K562 (cell line): ENCODE results near the gene LUC7L. TPM values are rescaled to one million over a fixed set of nuclear protein-coding genes. Genes with fewer than 3 reads are reported as not detected.

Experiments
- ATF1 ChIP-seq, 2 experiments: fragments of 450-650 bp in 1 of 2; IDR thresholded peaks; 2 replicates each; pipeline ENCODE4 v1.6.1; 2016; ENCODE audit warnings: missing compliant biosample characterization in 1 of 2, missing genetic modification characterization in 1 of 2
- BRD4 ChIP-seq: fragments of 200-600 bp; sonication (generic); IDR thresholded peaks from 2 replicates; pipeline ENCODE4 v1.6.1; 2017; ENCODE audit warnings: inconsistent platforms
- ELF1 ChIP-seq: fragments of 200-800 bp; sonication (Bioruptor generic); IDR thresholded peaks from 2 replicates; pipeline ENCODE4 v1.6.1; 2016; ENCODE audit warnings: missing genetic modification characterization, missing compliant biosample characterization
- GABPA ChIP-seq: fragments of 200-800 bp; sonication (Bioruptor generic); conservative IDR thresholded peaks from 2 replicates; pipeline ENCODE4 v1.6.1; 2016; ENCODE audit warnings: low read depth, missing genetic modification characterization, missing compliant biosample characterization
- GTF2A2 ChIP-seq: IDR thresholded peaks from 2 replicates; pipeline ENCODE4 v1.6.1; 2016; ENCODE audit warnings: mild to moderate bottlenecking, missing genetic modification characterization, missing compliant biosample characterization
- IRF9 ChIP-seq: fragments of 450-650 bp; IDR thresholded peaks from 2 replicates; pipeline ENCODE4 v1.6.1; 2016; ENCODE audit warnings: missing biosample characterization, missing genetic modification characterization
- KDM4B ChIP-seq, 2 experiments: fragments of 450-650 bp in 1 of 2; sonication (generic) in 1 of 2; IDR thresholded peaks; 2 replicates each; pipeline ENCODE4 v1.6.1; 2016 to 2017; ENCODE audit warnings: borderline replicate concordance in 2 of 2, antibody characterized with exemption in 1 of 2, low read depth in 1 of 2, mild to moderate bottlenecking in 1 of 2
- MED1 ChIP-seq: sonication (generic); formaldehyde crosslinking; IDR thresholded peaks from 2 replicates; pipeline ENCODE4 v1.8.1; 2023; ENCODE audit warnings: missing genetic modification reagents, borderline replicate concordance
- MITF ChIP-seq: IDR thresholded peaks from 2 replicates; pipeline ENCODE4 v1.6.1; 2014; ENCODE audit warnings: antibody characterized with exemption
- NFYB ChIP-seq: IDR thresholded peaks from 2 replicates; pipeline ENCODE4 v1.6.1; 2011; ENCODE audit warnings: mild to moderate bottlenecking, moderate library complexity; ENCODE audit not compliant: insufficient read length; ENCODE audit errors: extremely low read depth
- PHB ChIP-seq: fragments of 250-450 bp; sonication (Bioruptor Pico); IDR thresholded peaks from 2 replicates; pipeline ENCODE4 v1.5.0; 2021
- POLR2AphosphoS2 ChIP-seq: IDR thresholded peaks from 2 replicates; pipeline ENCODE4 v1.6.1; 2012; ENCODE audit warnings: low read length, improper control_type of control experiment
- POLR2G ChIP-seq: fragments of 200-400 bp; formaldehyde crosslinking; IDR thresholded peaks from 2 replicates; pipeline ENCODE4 v1.6.1; 2017; ENCODE audit warnings: low read depth, mild to moderate bottlenecking, antibody characterized with exemption, low read length, moderate library complexity
- RBM17 ChIP-seq: fragments of 200-400 bp; formaldehyde crosslinking; IDR thresholded peaks from 2 replicates; pipeline ENCODE4 v1.6.1; 2017; ENCODE audit warnings: low read depth, mild to moderate bottlenecking, low read length, borderline replicate concordance
- RFX1 ChIP-seq: fragments of 450-650 bp; IDR thresholded peaks from 2 replicates; pipeline ENCODE4 v1.6.1; 2016; ENCODE audit warnings: mild to moderate bottlenecking, moderate library complexity
- SIRT6 ChIP-seq: IDR thresholded peaks from one replicate; pipeline ENCODE4 v1.6.1; 2012; ENCODE audit warnings: low read depth, mild to moderate bottlenecking, control low read depth, inconsistent platforms, low read length, moderate library complexity
- SRSF3 ChIP-seq: fragments of 200-400 bp; formaldehyde crosslinking; IDR thresholded peaks from 2 replicates; pipeline ENCODE4 v1.6.1; 2016; ENCODE audit warnings: mild to moderate bottlenecking, low read length, moderate library complexity; ENCODE audit not compliant: insufficient read depth
- USF2 ChIP-seq: sonication (generic); formaldehyde crosslinking; IDR thresholded peaks from 2 replicates; pipeline ENCODE4 v1.5.0; 2020; ENCODE audit warnings: missing genetic modification reagents
- ZBTB5 ChIP-seq: fragments of 450-650 bp; IDR thresholded peaks from 2 replicates; pipeline ENCODE4 v1.6.1; 2017; ENCODE audit warnings: antibody characterized with exemption
- ZFX ChIP-seq: sonication (generic); formaldehyde crosslinking; IDR thresholded peaks from 2 replicates; pipeline ENCODE4 v1.8.0; 2022; ENCODE audit warnings: mild to moderate bottlenecking, missing genetic modification reagents, moderate library complexity
- ZKSCAN8 ChIP-seq: fragments of 200-800 bp; sonication (Bioruptor generic); IDR thresholded peaks from 2 replicates; pipeline ENCODE4 v1.6.1; 2016; ENCODE audit warnings: missing genetic modification characterization, missing compliant biosample characterization
- ZNF12 ChIP-seq: sonication (generic); formaldehyde crosslinking; IDR thresholded peaks from 2 replicates; pipeline ENCODE4 v1.4.0; 2020; ENCODE audit warnings: mild to moderate bottlenecking, missing genetic modification reagents
- ZNF143 ChIP-seq: sonication (generic); formaldehyde crosslinking; IDR thresholded peaks from 2 replicates; pipeline ENCODE4 v1.9.0; 2022; ENCODE audit warnings: mild to moderate bottlenecking, missing genetic modification reagents
- ZNF146 ChIP-seq: IDR thresholded peaks from one replicate; pipeline ENCODE4 v1.6.1; 2018; ENCODE audit warnings: missing compliant biosample characterization; ENCODE audit not compliant: unreplicated experiment
- ZNF41 ChIP-seq: fragments of 250-450 bp; sonication (Bioruptor Pico); conservative IDR thresholded peaks from 2 replicates; pipeline ENCODE4 v1.4.0; 2020; ENCODE audit warnings: mild to moderate bottlenecking
- ZNF57 ChIP-seq: fragments of 450-650 bp; formaldehyde crosslinking; IDR thresholded peaks from 2 replicates; pipeline ENCODE4 v1.4.0; 2020; ENCODE audit warnings: mild to moderate bottlenecking, moderate library complexity
- polyA plus RNA-seq, 8 experiments: library from polyadenylated mRNA; depleted of rRNA in 4 of 8; stranded (reverse) in 5 of 8; unstranded in 3 of 8; fragments of >200 nt; fragmentation: Nextera tagmentation in 2 of 8; fragmentation: Illumina TruSeq in 1 of 8; extraction: Ambion mirVana in 2 of 8; extraction: Trizol in 1 of 8; gene quantifications; 2 replicates each; pipeline versions ENCODE4 v1.2.1 to v1.2.3, GENCODE V29; 2011 to 2014; ENCODE audit warnings: inconsistent platforms in 1 of 8, missing spikeins in 1 of 8
- total RNA-seq, 7 experiments: library from RNA; depleted of rRNA in 6 of 7; stranded (reverse); fragments of >200 nt in 6 of 7; fragmentation: Illumina TruSeq in 2 of 7; extraction: Trizol in 2 of 7; gene quantifications; 2 replicates each; pipeline versions ENCODE4 v1.2.1 to v1.2.3, GENCODE V29; 2011 to 2021; ENCODE audit warnings: low replicate concordance in 1 of 7

Gene LUC7L
- total and polyA plus RNA-seq, 9 of the 15 experiments (the other 6 are each of a cell fraction or from before 2014, with no cell fraction given): 1.7 to 93.3 (median 59.5) TPM

GRCh38 chr16:181565-182021 is 47.7 kb downstream of the LUC7L start (continued):
- no peak for TF ChIP-seq ZKSCAN8 (CRISPR knock-in tag)
- TF ChIP-seq SIRT6: no peak
- TF ChIP-seq ATF1 (CRISPR knock-in tag; IDR thresholded peaks at IDR 0.05): no peak
- peak; percentile 50; the same call in 1 of the 2 replicates for TF ChIP-seq ATF1 (tag; IDR thresholded peaks at IDR 0.05)
- no peak for TF ChIP-seq GABPA (tag)
- no peak for TF ChIP-seq RFX1
- no peak for TF ChIP-seq NFYB
- TF ChIP-seq ZFX (CRISPR knock-in tag): no peak; the same call in 1 of the 2 replicates
- no peak for TF ChIP-seq PHB
- no peak for TF ChIP-seq ZNF143 (CRISPR knock-in tag)
- TF ChIP-seq ZNF12 (CRISPR knock-in tag): no peak
- TF ChIP-seq MITF: no peak
- TF ChIP-seq ZBTB5: no peak
- TF ChIP-seq SRSF3: no peak
- no peak for TF ChIP-seq GTF2A2
- TF ChIP-seq BRD4: no peak; the same call in 1 of the 2 replicates
- no peak for TF ChIP-seq RBM17
- TF ChIP-seq ZNF57: no peak
- TF ChIP-seq ELF1 (tag): no peak
- TF ChIP-seq POLR2G: no peak
- no peak for TF ChIP-seq MED1
- TF ChIP-seq IRF9 (tag): no peak
- no peak for TF ChIP-seq ZNF146
- TF ChIP-seq ZNF41 (CRISPR knock-in tag): 0 out of 2 replicates have a peak, but pooled peaks have one; percentile 31
- 0 out of 2 replicates have a peak, but pooled peaks have one; percentile 78 for TF ChIP-seq POLR2AphosphoS2
- TF ChIP-seq USF2: no peak
- no peak for TF ChIP-seq KDM4B (IDR thresholded peaks at IDR 0.05; ENCODE audit: borderline replicate concordance in 2 of 2, low read depth in 1 of 2)
